Urinary bladder (tissue), 4 donors: ENCODE data around the gene RPTOR. TPM values are rescaled to one million over a fixed set of nuclear protein-coding genes. Genes with fewer than 3 reads are reported as not detected.

Experiments
- DNase-seq: peaks from one replicate; pipeline ENCODE4 v3.0.0-alpha.2; 2015; ENCODE audit errors: extremely low spot score
- H3K27ac ChIP-seq: one replicate; pipeline ENCODE4 v1.5.1; 2013; ENCODE audit warnings: low read depth, mild to moderate bottlenecking, moderate library complexity
- H3K36me3 ChIP-seq: one replicate; pipeline ENCODE4 v1.6.1; 2013; ENCODE audit warnings: mild to moderate bottlenecking, moderate library complexity; ENCODE audit not compliant: insufficient read depth
- H3K4me1 ChIP-seq: one replicate; pipeline ENCODE4 v1.6.1; 2013; ENCODE audit warnings: mild to moderate bottlenecking, moderate library complexity; ENCODE audit not compliant: insufficient read depth
- H3K4me3 ChIP-seq: one replicate; pipeline ENCODE4 v1.5.1; 2013; ENCODE audit warnings: low read depth, low read length
- WGBS: extraction: QIAGEN DNeasy Blood & Tissue Kit; methylation state at CpG from one replicate; pipeline ENCODE4 v1.1.7; 2013; 5-methylcytosine and 5-hydroxymethylcytosine counted together
- polyA plus RNA-seq: library from polyadenylated mRNA; stranded (reverse); fragments of 200-250 nt; gene quantifications from one replicate; pipeline ENCODE4 v1.2.3, GENCODE V29; 2013
- total RNA-seq: library from RNA; depleted of rRNA; stranded (reverse); fragments of >200 nt; gene quantifications from one replicate; pipeline ENCODE4 v1.2.3, GENCODE V29; 2014
- donor health status: healthy with polysubstance abuse.
- donor health status: healthy.

Gene RPTOR
- total and polyA plus RNA-seq, 2 donors = 23.5 to 54.1 TPM

GRCh38 chr17:80816241-80817103 lies 271.8 kb downstream of the RPTOR start:
- no peaks in the 10 kb centered on the region for H3K36me3 ChIP-seq
- no peaks in the 10 kb centered on the region for H3K4me1 ChIP-seq
- H3K27ac ChIP-seq = no peak overlapping the region
- no peak overlapping the region for H3K4me3 ChIP-seq
- no peak for DNase-seq
- 94% methylated on average over 24 of the region's 24 CpGs for WGBS

- Histone ChIP-seq H3K4me1 (no peaks in the 10 kb centered on the region), H3K36me3 (no peaks in the 10 kb centered on the region), H3K27ac (no peak overlapping the region), H3K4me3 (no peak overlapping the region)
- WGBS = 95% methylated on average over 11 of the region's 11 CpGs
- no peak for DNase-seq
Observed at GRCh38 chr17:80817321-80817845, 272.7 kb downstream of the RPTOR start.

DNA sequence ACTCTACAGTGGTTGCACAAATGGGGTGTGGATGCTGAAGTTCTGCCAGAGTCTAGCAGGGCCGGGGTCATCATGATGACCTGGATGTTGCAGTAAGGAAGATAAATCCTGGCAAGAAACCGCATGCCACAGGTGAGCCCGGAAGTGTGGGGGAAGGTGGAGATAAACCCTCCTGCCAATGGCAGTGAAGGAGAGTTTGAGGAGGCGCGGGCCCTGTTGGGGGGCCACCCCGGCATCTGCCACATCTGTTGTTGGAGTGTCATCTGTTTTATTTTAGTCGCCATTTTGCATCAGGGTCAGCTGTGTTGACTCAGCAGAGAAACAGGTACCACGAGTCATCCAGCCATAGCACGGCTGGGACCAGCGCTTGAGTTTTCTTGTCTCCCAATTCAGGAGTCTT lies 273.2 kb downstream of the RPTOR start:
- 85% methylated on average over 10 of the region's 10 CpGs for WGBS
- H3K36me3 ChIP-seq = no peaks in the 10 kb centered on the region
- DNase-seq = no peak
- no peak overlapping the region for H3K4me3 ChIP-seq
- H3K27ac ChIP-seq = no peak overlapping the region
- no peaks in the 10 kb centered on the region for H3K4me1 ChIP-seq

GRCh38 chr17:80818871-80819270 lies 274.2 kb downstream of the RPTOR start:
- Histone ChIP-seq H3K4me1 (no peaks in the 10 kb centered on the region), H3K27ac (no peak overlapping the region), H3K4me3 (no peak overlapping the region), H3K36me3 (no peaks in the 10 kb centered on the region)
- DNase-seq = no peak
- 92% methylated on average over 9 of the region's 9 CpGs for WGBS

DNA sequence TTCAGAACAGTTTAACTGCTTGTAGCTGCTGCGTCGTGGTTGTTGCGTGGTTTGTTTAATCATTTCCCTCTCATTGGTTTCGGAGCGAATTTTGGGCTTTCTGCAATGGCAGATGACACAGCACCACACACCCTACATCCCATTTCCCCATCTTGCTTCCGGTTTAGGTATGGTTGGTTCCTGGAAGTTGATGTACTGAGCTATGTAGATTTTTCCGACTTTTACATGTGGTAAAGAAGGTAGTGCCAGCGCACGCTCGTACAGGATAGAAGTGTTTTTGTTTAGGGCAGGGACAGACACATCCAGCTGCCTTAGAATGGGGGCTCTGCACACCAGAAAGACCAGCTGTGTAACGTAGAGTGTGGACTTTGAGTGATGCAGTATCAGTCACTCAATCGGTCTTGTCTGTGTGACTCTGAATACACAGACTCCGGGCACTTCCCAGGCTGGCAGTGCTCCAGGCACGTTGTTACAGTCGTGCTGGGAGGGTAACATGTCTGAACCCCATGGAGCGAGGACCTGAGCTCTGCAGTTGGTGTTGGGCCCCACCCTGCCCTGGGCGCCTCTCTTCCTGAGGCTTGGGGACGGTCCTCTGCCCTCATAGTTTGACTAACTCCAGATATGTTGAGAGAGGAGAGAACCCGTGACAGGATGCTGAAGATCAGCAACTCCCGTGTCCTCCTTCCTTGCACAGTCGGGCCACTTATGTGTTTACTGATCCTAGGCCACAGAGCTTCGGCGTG lies 275.0 kb downstream of the RPTOR start:
- WGBS = 74% methylated on average over 23 of the region's 23 CpGs
- H3K36me3 ChIP-seq = no peaks in the 10 kb centered on the region
- no peak overlapping the region for H3K4me3 ChIP-seq
- H3K4me1 ChIP-seq = no peaks in the 10 kb centered on the region
- DNase-seq = no peak
- H3K27ac ChIP-seq = no peak overlapping the region

DNA sequence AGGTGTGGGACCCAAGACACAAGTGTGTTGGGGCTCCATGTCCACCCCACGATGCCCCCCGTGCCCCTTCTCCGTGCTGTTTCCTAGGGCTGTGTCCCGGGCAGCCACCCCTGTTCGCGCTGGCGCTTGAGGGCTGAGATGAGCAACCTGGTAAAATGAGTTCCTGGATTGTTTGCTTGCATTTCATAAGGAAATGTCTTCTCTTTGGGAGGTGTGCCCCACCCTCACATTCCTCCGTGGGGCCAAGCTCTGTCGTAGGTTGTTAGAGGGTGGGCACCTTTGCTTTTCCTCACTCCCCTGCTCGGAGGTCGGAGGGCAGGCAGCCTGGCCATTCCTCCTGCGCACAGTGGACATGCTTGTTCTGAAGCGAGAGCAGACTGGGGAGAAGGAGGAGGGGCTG lies 275.7 kb downstream of the RPTOR start:
- Histone ChIP-seq H3K27ac (no peak overlapping the region), H3K4me3 (no peak overlapping the region), H3K36me3 (no peaks in the 10 kb centered on the region), H3K4me1 (no peaks in the 10 kb centered on the region)
- no peak for DNase-seq
- 86% methylated on average over 13 of the region's 13 CpGs for WGBS

DNA sequence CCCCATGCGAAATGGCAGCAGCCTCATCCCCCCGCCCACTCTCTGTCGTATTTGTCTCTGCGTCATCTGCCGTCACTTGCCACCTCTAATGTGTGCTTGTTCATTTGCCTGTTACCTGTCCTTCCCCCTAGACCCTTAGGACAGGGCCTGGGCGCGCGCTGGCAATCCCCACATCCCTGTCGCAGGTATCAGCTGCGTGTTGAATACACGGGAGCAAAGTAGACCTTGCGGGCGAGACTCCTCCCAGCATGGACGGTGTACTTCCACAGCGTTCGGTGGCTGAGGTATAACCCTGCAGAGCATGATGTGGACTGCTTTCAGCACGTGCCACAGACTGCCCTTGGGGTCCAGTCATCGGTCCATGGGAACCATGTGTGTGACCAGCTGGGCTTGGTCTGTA lies 276.9 kb downstream of the RPTOR start:
- WGBS = 98% methylated on average over 18 of the region's 18 CpGs
- Histone ChIP-seq H3K4me1 (no peaks in the 10 kb centered on the region), H3K36me3 (no peaks in the 10 kb centered on the region), H3K4me3 (no peak overlapping the region), H3K27ac (no peak overlapping the region)
- no peak for DNase-seq

- Histone ChIP-seq H3K4me3 (no peak overlapping the region), H3K4me1 (no peaks in the 10 kb centered on the region), H3K27ac (no peak overlapping the region), H3K36me3 (no peaks in the 10 kb centered on the region)
- DNase-seq = no peak
- WGBS = 90% methylated on average over 36 of the region's 36 CpGs
Observed at GRCh38 chr17:80822021-80822699, 277.5 kb downstream of the RPTOR start.

GRCh38 chr17:80822700-80823410 lies 278.2 kb downstream of the RPTOR start:
- DNase-seq = no peak
- Histone ChIP-seq H3K4me1 (no peaks in the 10 kb centered on the region), H3K36me3 (no peaks in the 10 kb centered on the region), H3K27ac (no peak overlapping the region), H3K4me3 (no peak overlapping the region)
- 61% methylated on average over 20 of the region's 20 CpGs for WGBS

GRCh38 chr17:80824549-80825470 lies 280.2 kb downstream of the RPTOR start:
- 95% methylated on average over 36 of the region's 36 CpGs for WGBS
- DNase-seq = no peak
- H3K4me1 ChIP-seq = no peaks in the 10 kb centered on the region
- no peak overlapping the region for H3K4me3 ChIP-seq
- H3K27ac ChIP-seq = no peak overlapping the region
- H3K36me3 ChIP-seq = no peaks in the 10 kb centered on the region

GRCh38 chr17:80825471-80826345 lies 281.1 kb downstream of the RPTOR start:
- no peaks in the 10 kb centered on the region for H3K36me3 ChIP-seq
- no peak overlapping the region for H3K4me3 ChIP-seq
- DNase-seq = no peak
- no peaks in the 10 kb centered on the region for H3K4me1 ChIP-seq
- H3K27ac ChIP-seq = no peak overlapping the region
- WGBS = 91% methylated on average over 28 of the region's 28 CpGs
